Activated CD8-positive, alpha-beta memory T cell treated with anti-CD3 and anti-CD28 coated beads, Interleukin-2, amount 50 U/mL, for 24 hours (primary cell): ENCODE results near the gene SRR.

ENCODE experiments used
- DNase-seq: peaks from one replicate; pipeline ENCODE4 v3.0.0-alpha.2; 2020; ENCODE audit errors: extremely low read depth

The SRR gene

GRCh38 chr17:2371183-2372130 is 67.7 kb downstream of the SRR start:
- DNase-seq, result no peak

GRCh38 chr17:2372180-2372579 is 68.4 kb downstream of the SRR start:
- no peak for DNase-seq

- DNase-seq, result no peak
Measured at GRCh38 chr17:2372681-2373080, 68.9 kb downstream of the SRR start.

GRCh38 chr17:2373179-2373578 is 69.4 kb downstream of the SRR start:
- no peak for DNase-seq
